ENCODE results near the gene RAB14. TPM values are rescaled to one million over a fixed set of nuclear protein-coding genes. Genes with fewer than 3 reads are reported as not detected.

Gene RAB14
- total and polyA plus RNA-seq, 2 donors (not counting 1 experiment from before 2014, with no cell fraction given) = 20.4 to 52.6 TPM

- ChIA-PET CTCF (interaction anchor here (0.9 to 2.0 kb wide), 7 partner anchors 10 to 22 kb away, joined by 3 to 9 read pairs (median 3); partner anchors contain the start of gene RAB14), POLR2A (interaction anchor here (1.0 to 1.4 kb wide), 2 partner anchors 10 to 11 kb away, joined by 3 read pairs; no protein-coding TSS in a partner anchor)
- H3K4me1 ChIP-seq (ENCODE audit: control insufficient read depth in 2 of 2, insufficient read depth in 2 of 2, low read length in 2 of 2) = peaks cover 36 to 43% of the 10 kb centered on the region in 2 donors
- no peak overlapping the region for H3K9ac ChIP-seq (ENCODE audit: low read length)
- WGBS (ENCODE audit: insufficient coverage) = 100% methylated on average over 2 of the region's 4 CpGs
- intact Hi-C loops (cut with micrococcal nuclease) = loop anchor here (2.0 kb wide), 1 partner anchor 13 kb away; no protein-coding TSS in a partner anchor
- H3K36me3 ChIP-seq (replicated peaks in 1 of 2; ENCODE audit: control extremely low read depth in 1 of 2, control insufficient read depth in 1 of 2, extremely low read depth in 1 of 2, insufficient read depth in 2 of 2, low read length in 1 of 2) = peaks cover 2 to 58% of the 10 kb centered on the region in 2 experiments
- no peak for ATAC-seq (ENCODE audit: low read depth)
- peak overlapping the region; percentile 34 to 64 for H3K27ac ChIP-seq (ENCODE audit: low read length in 2 of 2)
- no peaks in the 10 kb centered on the region for H3K9me3 Mint-ChIP-seq (ENCODE audit: insufficient read depth)
- H3K4me2 ChIP-seq (replicated peaks; ENCODE audit: low read depth, low read length, poor library complexity, severe bottlenecking) = peak overlapping the region; percentile 30
- peaks cover 84% of the 10 kb centered on the region for H3K79me2 ChIP-seq (ENCODE audit: control insufficient read depth, insufficient read depth, low read length)
- H3K27me3 Mint-ChIP-seq = no peaks in the 10 kb centered on the region
- DNase-seq = no peak
- H3K27me3 ChIP-seq (replicated peaks in 1 of 4; ENCODE audit: control extremely low read depth in 1 of 4, control insufficient read depth in 3 of 4, insufficient read depth in 4 of 4, low read length in 3 of 4) = no peaks in the 10 kb centered on the region
- H3K4me3 ChIP-seq (ENCODE audit: control extremely low read depth in 1 of 5, extremely low read depth in 1 of 5, insufficient read depth in 1 of 5, low read depth in 2 of 5, low read length in 4 of 5) = no peak overlapping the region
- H4K20me1 ChIP-seq (ENCODE audit: control insufficient read depth, insufficient read depth, low read length, poor library complexity, severe bottlenecking) = peaks cover 13% of the 10 kb centered on the region
- peaks cover 59% of the 10 kb centered on the region for H3K4me1 Mint-ChIP-seq
- peak overlapping the region; percentile 23 for H3K4me3 Mint-ChIP-seq
- H2AFZ ChIP-seq (ENCODE audit: insufficient read depth, low read depth, low read length, poor library complexity, severe bottlenecking) = no peak overlapping the region
- H3K27ac Mint-ChIP-seq = peak overlapping the region; percentile 66
- no peaks in the 10 kb centered on the region for H3K9me3 ChIP-seq (ENCODE audit: control extremely low read depth in 1 of 3, control insufficient read depth in 2 of 3, insufficient read depth in 1 of 3, low read length in 2 of 3)
- TF ChIP-seq CTCF (IDR thresholded peaks at IDR 0.05) (no peak), EZH2 (IDR thresholded peaks at IDR 0.05; ENCODE audit: borderline replicate concordance, insufficient read depth, low read depth, low read length, poor library complexity, severe bottlenecking) (no peak)
These were observed 15.8 kb downstream of the RAB14 start for GRCh38 chr9:121185774-121186403.

- H3K27ac ChIP-seq (ENCODE audit: low read length in 2 of 2) = peak overlapping the region; percentile 34 to 64
- intact Hi-C loops (cut with micrococcal nuclease) = no loop called here
- H3K4me3 Mint-ChIP-seq = peak overlapping the region; percentile 3
- WGBS (ENCODE audit: insufficient coverage) = no CpG with 5 or more reads among the region's 3 CpGs
- POLR2A ChIA-PET = interaction anchor here (1.0 to 1.4 kb wide), 2 partner anchors 9 to 12 kb away, joined by 3 read pairs; no protein-coding TSS in a partner anchor
- peaks cover 78% of the 10 kb centered on the region for H3K79me2 ChIP-seq (ENCODE audit: control insufficient read depth, insufficient read depth, low read length)
- DNase-seq = peak; percentile 53
- peaks cover 36 to 39% of the 10 kb centered on the region in 2 donors for H3K4me1 ChIP-seq (ENCODE audit: control insufficient read depth in 2 of 2, insufficient read depth in 2 of 2, low read length in 2 of 2)
- H3K9ac ChIP-seq (ENCODE audit: low read length) = no peak overlapping the region
- no peaks in the 10 kb centered on the region for H3K9me3 ChIP-seq (ENCODE audit: control extremely low read depth in 1 of 3, control insufficient read depth in 2 of 3, insufficient read depth in 1 of 3, low read length in 2 of 3)
- H3K27me3 ChIP-seq (replicated peaks in 1 of 4; ENCODE audit: control extremely low read depth in 1 of 4, control insufficient read depth in 3 of 4, insufficient read depth in 4 of 4, low read length in 3 of 4) = no peaks in the 10 kb centered on the region
- CTCF ChIA-PET = interaction anchor here (0.9 to 1.5 kb wide), 6 partner anchors 9 to 23 kb away, joined by 3 to 9 read pairs (median 3); partner anchors contain the start of gene RAB14
- H3K36me3 ChIP-seq (replicated peaks in 1 of 2; ENCODE audit: control extremely low read depth in 1 of 2, control insufficient read depth in 1 of 2, extremely low read depth in 1 of 2, insufficient read depth in 2 of 2, low read length in 1 of 2) = peaks cover 2 to 60% of the 10 kb centered on the region in 2 experiments
- peaks cover 13% of the 10 kb centered on the region for H4K20me1 ChIP-seq (ENCODE audit: control insufficient read depth, insufficient read depth, low read length, poor library complexity, severe bottlenecking)
- peak overlapping the region; percentile 30 for H3K4me2 ChIP-seq (replicated peaks; ENCODE audit: low read depth, low read length, poor library complexity, severe bottlenecking)
- H3K4me3 ChIP-seq (ENCODE audit: control extremely low read depth in 1 of 5, extremely low read depth in 1 of 5, insufficient read depth in 1 of 5, low read depth in 2 of 5, low read length in 4 of 5) = no peak overlapping the region
- peaks cover 55% of the 10 kb centered on the region for H3K4me1 Mint-ChIP-seq
- H3K27ac Mint-ChIP-seq = peak overlapping the region; percentile 50
- no peaks in the 10 kb centered on the region for H3K9me3 Mint-ChIP-seq (ENCODE audit: insufficient read depth)
- TF ChIP-seq CTCF (IDR thresholded peaks at IDR 0.05) = no peak
- no peak for TF ChIP-seq EZH2 (IDR thresholded peaks at IDR 0.05; ENCODE audit: borderline replicate concordance, insufficient read depth, low read depth, low read length, poor library complexity, severe bottlenecking)
- H2AFZ ChIP-seq (ENCODE audit: insufficient read depth, low read depth, low read length, poor library complexity, severe bottlenecking) = no peak overlapping the region
- H3K27me3 Mint-ChIP-seq = no peaks in the 10 kb centered on the region
- peak; percentile 56 for ATAC-seq (ENCODE audit: low read depth)
These were observed 16.4 kb downstream of the RAB14 start for GRCh38 chr9:121185178-121185745.
